Gastroesophageal sphincter (tissue), 4 donors: ENCODE results near the gene ZNF675. TPM values are rescaled to one million over a fixed set of nuclear protein-coding genes. Genes with fewer than 3 reads are reported as not detected.
"Not testable (repeated sequence)": the region's sequence is repeated elsewhere in the genome, so short reads cannot be mapped to it uniquely, and the experiment has no call there.

Experiments
- ATAC-seq: fragments of 150-250 bp; one replicate; pipeline ENCODE4 v1.9.1; 2016; ENCODE audit warnings: mild to moderate bottlenecking, moderate library complexity
- H3K27ac ChIP-seq, 4 donors: fragments of 200-600 bp; sonication (generic) in 3 of 4; 1 replicate in 3 of 4; 2 replicates in 1 of 4; pipeline ENCODE4 v1.5.1; 2016 to 2019
- H3K27me3 ChIP-seq: fragments of 200-600 bp; sonication (generic); one replicate; pipeline ENCODE4 v1.5.1; 2019
- H3K36me3 ChIP-seq, 2 donors: fragments of 200-600 bp; sonication (generic); one replicate each; pipeline ENCODE4 v1.5.1; 2019; ENCODE audit warnings: control low read depth in 1 of 2
- H3K4me1 ChIP-seq, 3 donors: fragments of 200-600 bp; sonication (generic); 1 replicate in 2 of 3; 2 replicates in 1 of 3; pipeline ENCODE4 v1.5.1; 2016 to 2019; ENCODE audit warnings: control low read depth in 2 of 3
- H3K4me3 ChIP-seq, 2 donors: fragments of 200-600 bp; sonication (generic); one replicate each; pipeline ENCODE4 v1.5.1; 2019; ENCODE audit warnings: mild to moderate bottlenecking in 1 of 2, moderate library complexity in 1 of 2
- H3K9me3 ChIP-seq, 3 donors: fragments of 200-600 bp; sonication (generic); one replicate each; pipeline ENCODE4 v1.5.1; 2017 to 2019; ENCODE audit warnings: control low read depth in 2 of 3
- EP300 ChIP-seq: sonication (generic); formaldehyde crosslinking; IDR thresholded peaks from one replicate; pipeline ENCODE4 v1.6.1; 2017; ENCODE audit warnings: antibody characterized with exemption, mild to moderate bottlenecking
- POLR2A ChIP-seq, 2 donors: fragments of 450-650 bp; IDR thresholded peaks; one replicate each; pipeline ENCODE4 v1.6.1; 2017; ENCODE audit warnings: antibody characterized with exemption in 2 of 2, mild to moderate bottlenecking in 2 of 2, moderate library complexity in 1 of 2
- POLR2AphosphoS5 ChIP-seq: sonication (generic); formaldehyde crosslinking; IDR thresholded peaks from one replicate; pipeline ENCODE4 v1.6.1; 2017; ENCODE audit warnings: antibody characterized with exemption
- WGBS, 2 donors: methylation state at CpG; one replicate each; pipeline ENCODE4 v1.1.5; 2018; ENCODE audit warnings: low coverage in 1 of 2; 5-methylcytosine and 5-hydroxymethylcytosine counted together
- total RNA-seq, 4 donors: library from RNA; depleted of rRNA; stranded (reverse); fragments of >200 nt; gene quantifications; one replicate each; pipeline ENCODE4 v1.1.0, GENCODE V29; 2016
- TF ChIP-seq, protein P1 (sequence below), 4 experiments: fragments of 200-600 bp in 2 of 4; fragments of 450-650 bp in 2 of 4; sonication (generic) in 1 of 4; IDR thresholded peaks; one replicate each; pipeline ENCODE4 v1.5.1; 2017 to 2019; ENCODE audit warnings: antibody characterized with exemption in 4 of 4, mild to moderate bottlenecking in 2 of 4, moderate library complexity in 2 of 4

The ZNF675 gene
- total RNA-seq = 10 to 100 TPM in 1 of 4 donors, 1 to 10 TPM in 3; 3.0 to 14.0 (median 4.9) TPM

DNA sequence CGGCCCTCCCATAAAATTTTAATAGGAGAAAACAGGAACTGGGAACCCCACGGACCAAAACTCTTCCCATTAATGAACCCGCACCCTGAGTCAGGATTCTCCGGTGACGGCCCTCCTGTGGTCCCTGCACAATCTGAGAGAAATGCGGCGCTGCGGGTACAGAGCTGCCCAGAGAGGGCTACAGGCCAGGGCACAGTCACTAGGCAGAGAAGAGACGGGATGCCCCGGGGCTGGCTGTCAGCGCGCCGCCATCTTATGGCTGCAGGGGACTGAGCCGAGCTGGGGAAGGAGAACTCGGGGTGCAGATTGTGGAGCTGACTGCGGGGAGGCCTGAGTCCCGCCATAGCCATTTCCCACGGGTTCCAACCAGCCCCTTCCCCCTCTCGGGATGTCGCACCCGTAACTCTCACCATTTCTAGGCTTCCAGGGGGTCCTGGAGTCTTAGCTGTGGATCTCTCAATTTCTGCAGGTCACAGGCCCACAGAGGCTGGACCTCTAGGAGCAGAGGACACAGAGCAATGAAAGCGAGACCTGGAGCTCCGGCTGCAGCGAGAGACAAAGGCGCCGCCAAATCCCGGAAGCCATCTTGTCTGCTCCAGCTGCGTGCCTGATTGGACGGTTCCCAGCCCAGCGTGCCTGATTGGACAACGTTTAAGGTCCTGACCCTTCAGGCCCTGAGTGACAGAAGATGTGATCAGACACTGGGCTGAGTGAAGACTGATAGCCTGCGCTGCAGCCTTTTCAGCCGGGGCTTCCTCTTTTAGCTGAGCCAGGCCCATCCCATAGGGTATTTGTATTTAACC, at the start of gene ZNF675:
TSS of gene ZNF675 (minus strand) at position 592 of the 803 bp plus-strand sequence. CDS start at position 413, 179 bp downstream.
- H3K9me3 ChIP-seq = no peaks in the 10 kb centered on the region
- ATAC-seq = peak; percentile 97
- WGBS, 2 donors = 0% methylated on average over 1 to 4 of the region's 33 CpGs

DNA sequence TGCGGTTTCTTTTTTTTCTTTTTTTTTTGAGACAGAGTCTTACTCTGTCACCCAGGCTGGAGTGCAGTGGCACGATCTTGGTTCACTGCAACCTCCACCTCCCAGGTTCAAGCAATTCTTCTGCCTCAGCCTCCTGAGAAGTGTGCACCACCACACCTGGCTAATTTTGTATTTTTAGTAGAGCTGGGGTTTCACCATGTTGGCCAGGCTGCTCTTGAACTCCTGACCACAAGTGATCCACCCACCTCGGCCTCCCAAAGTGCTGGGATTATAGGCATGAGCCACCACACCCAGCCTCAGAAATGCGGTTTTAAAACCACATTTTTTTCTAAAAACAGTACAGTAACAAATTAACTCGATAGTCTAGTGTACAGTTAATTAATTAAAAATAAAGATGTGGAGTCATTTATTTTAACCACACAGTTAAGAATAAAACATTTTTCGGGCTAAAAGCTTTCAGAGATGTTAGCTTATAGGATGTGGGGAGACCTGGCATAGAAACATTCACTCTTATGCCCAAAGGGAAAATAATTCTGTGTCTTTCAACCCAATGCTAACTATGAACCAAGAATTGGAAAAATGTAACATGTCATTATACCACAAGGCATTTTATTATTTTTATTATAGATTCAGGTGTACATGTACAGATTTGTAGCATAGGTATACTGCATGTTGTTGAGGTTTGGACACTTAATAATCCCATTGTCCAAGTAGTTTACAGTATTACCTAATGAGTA, 43.9 kb upstream of the ZNF675 start:
- not testable (repeated sequence) for H3K27me3 ChIP-seq, H3K27ac ChIP-seq, H3K9me3 ChIP-seq, H3K4me1 ChIP-seq, H3K36me3 ChIP-seq, H3K4me3 ChIP-seq, ATAC-seq
- WGBS, 2 donors = 73 to 82% methylated on average over 5 to 6 of the region's 6 CpGs

More for the DNA sequence above, at the start of gene ZNF675:
- Histone ChIP-seq H3K36me3 (peaks cover 0 to 6% of the 10 kb centered on the region in 2 donors), H3K27ac (peak within 1 kb of the TSS; percentile 77 to 86 (median 83)), H3K4me1 (peaks cover 0 to 22% (median 3%) of the 10 kb centered on the region in 3 donors), H3K4me3 (peak within 1 kb of the TSS; percentile 66 to 98), H3K27me3 (no peaks in the 10 kb centered on the region)
- TF ChIP-seq POLR2AphosphoS5 = no peak
- TF ChIP-seq, protein P1, sequence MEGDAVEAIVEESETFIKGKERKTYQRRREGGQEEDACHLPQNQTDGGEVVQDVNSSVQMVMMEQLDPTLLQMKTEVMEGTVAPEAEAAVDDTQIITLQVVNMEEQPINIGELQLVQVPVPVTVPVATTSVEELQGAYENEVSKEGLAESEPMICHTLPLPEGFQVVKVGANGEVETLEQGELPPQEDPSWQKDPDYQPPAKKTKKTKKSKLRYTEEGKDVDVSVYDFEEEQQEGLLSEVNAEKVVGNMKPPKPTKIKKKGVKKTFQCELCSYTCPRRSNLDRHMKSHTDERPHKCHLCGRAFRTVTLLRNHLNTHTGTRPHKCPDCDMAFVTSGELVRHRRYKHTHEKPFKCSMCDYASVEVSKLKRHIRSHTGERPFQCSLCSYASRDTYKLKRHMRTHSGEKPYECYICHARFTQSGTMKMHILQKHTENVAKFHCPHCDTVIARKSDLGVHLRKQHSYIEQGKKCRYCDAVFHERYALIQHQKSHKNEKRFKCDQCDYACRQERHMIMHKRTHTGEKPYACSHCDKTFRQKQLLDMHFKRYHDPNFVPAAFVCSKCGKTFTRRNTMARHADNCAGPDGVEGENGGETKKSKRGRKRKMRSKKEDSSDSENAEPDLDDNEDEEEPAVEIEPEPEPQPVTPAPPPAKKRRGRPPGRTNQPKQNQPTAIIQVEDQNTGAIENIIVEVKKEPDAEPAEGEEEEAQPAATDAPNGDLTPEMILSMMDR (IDR thresholded peaks at IDR 0.05) = no peak
- TF ChIP-seq POLR2A (IDR thresholded peaks at IDR 0.05) = no peak
- TF ChIP-seq EP300 = no peak

DNA sequence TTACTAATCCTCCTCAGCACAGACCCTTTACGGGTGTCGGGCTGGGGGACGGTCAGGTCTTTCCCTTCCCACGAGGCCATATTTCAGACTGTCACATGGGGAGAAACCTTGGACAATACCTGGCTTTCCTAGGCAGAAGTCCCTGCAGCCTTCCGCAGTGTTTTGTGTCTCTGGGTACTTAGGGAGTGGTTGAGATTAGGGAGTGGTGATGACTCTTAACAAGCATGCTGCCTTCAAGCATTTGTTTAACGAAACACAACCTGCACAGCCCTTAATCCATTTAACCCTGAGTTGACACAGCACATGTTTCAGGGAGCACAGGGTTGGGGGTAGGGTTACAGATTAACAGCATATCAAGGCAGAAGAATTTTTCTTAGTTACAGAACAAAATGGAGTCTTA, 37.1 kb upstream of the ZNF675 start:
- H3K27me3 ChIP-seq = peaks cover 14% of the 10 kb centered on the region
- not testable (repeated sequence) for H3K36me3 ChIP-seq, H3K4me3 ChIP-seq, ATAC-seq, H3K27ac ChIP-seq, H3K4me1 ChIP-seq, H3K9me3 ChIP-seq
- 9 to 30% methylated on average over 1 to 2 of the region's 6 CpGs for WGBS, 2 donors

DNA sequence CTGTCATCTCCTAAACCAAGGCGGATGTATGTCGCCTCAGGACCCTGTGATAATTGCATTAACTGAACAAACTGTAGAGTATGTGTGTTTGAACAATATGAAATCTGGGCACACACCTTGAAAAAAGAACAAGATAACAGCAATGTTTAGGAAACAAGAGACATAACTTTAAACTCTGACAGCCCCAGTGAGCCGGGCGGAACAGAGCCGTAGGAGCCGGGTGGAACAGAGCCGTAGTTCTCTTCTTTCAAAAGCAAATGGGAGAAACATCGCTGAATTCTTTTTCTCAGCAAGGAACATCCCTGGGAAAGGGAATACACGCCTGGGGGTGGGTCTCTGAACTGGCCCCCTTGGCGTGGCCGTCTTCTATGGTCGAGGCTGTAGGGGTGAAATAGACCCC, 31.8 kb upstream of the ZNF675 start:
- no peak overlapping the region for H3K27ac ChIP-seq
- no peaks in the 10 kb centered on the region for H3K9me3 ChIP-seq
- TF ChIP-seq EP300 (no peak), POLR2AphosphoS5 (no peak)
- no peaks in the 10 kb centered on the region for H3K4me1 ChIP-seq
- no peaks in the 10 kb centered on the region for H3K36me3 ChIP-seq
- no peak for ATAC-seq
- peaks cover 18% of the 10 kb centered on the region for H3K27me3 ChIP-seq
- no peak overlapping the region for H3K4me3 ChIP-seq
- WGBS, 2 donors = 0 to 13% methylated on average over 5 to 12 of the region's 12 CpGs

DNA sequence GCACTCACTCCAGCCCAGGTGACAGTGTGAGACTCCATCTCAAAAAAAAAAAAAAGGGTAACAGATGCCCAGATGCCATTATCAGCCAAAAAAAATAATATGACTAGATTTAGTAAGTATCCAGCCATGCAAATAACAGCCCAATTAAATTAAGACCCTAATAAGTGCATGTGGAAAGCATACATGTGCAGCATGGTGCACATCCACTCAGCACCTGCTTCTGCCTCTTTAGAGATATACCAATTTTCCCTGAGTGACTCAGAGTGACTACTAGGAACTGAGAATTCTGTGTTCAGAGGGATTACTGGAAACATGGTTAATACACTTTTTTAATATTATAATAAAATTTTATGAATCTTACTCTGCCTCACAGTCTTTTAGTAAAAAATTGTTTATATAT, 29.8 kb upstream of the ZNF675 start:
- no peak overlapping the region for H3K4me3 ChIP-seq
- peaks cover 18% of the 10 kb centered on the region for H3K27me3 ChIP-seq
- H3K9me3 ChIP-seq = no peaks in the 10 kb centered on the region
- ATAC-seq = no peak
- no peaks in the 10 kb centered on the region for H3K4me1 ChIP-seq
- TF ChIP-seq, protein P1 (IDR thresholded peaks at IDR 0.05) = no peak
- TF ChIP-seq POLR2A (IDR thresholded peaks at IDR 0.05) = no peak
- TF ChIP-seq EP300 = no peak
- no peak for TF ChIP-seq POLR2AphosphoS5
- no peaks in the 10 kb centered on the region for H3K36me3 ChIP-seq
- no peak overlapping the region for H3K27ac ChIP-seq

DNA sequence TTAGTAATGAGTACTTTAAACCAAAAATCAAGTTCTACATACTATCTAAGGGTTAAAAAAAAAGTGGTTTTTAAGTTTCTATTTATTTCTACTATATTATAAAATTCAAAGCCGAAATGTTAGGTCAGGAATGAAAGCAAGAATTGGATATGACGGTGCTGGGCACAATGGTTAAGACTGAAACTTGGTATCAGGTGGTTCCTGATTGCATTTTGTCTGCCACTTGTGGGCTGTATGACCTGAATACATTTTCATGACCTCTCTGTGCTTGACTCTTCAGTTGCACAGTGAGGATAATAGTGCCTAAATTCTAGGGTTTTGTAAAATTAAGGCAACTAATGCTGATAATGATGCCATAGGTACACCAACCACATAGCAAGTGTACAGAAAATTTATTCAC, 22.3 kb upstream of the ZNF675 start:
- TF ChIP-seq POLR2AphosphoS5 (no peak), POLR2A (IDR thresholded peaks at IDR 0.05) (no peak), EP300 (no peak)
- TF ChIP-seq, protein P1 (IDR thresholded peaks at IDR 0.05) = no peak
- no peak for ATAC-seq
- H3K27me3 ChIP-seq = no peaks in the 10 kb centered on the region
- no peaks in the 10 kb centered on the region for H3K4me1 ChIP-seq
- no peak overlapping the region for H3K27ac ChIP-seq
- H3K36me3 ChIP-seq = no peaks in the 10 kb centered on the region
- H3K4me3 ChIP-seq = no peak overlapping the region
- no peaks in the 10 kb centered on the region for H3K9me3 ChIP-seq
- 35 to 45% methylated on average over 2 of the region's 2 CpGs for WGBS, 2 donors
